ENCODE results near the gene NUPR2. TPM values are rescaled to one million over a fixed set of nuclear protein-coding genes. Genes with fewer than 3 reads are reported as not detected.
A peak's percentile ranks its signal among the peaks of the same experiment; 100 is the strongest.
"Not testable (repeated sequence)": the region's sequence is repeated elsewhere in the genome, so short reads cannot be mapped to it uniquely, and the experiment has no call there.

Gene NUPR2
- total RNA-seq, 1 donor from 2014 or later: not detected

DNA sequence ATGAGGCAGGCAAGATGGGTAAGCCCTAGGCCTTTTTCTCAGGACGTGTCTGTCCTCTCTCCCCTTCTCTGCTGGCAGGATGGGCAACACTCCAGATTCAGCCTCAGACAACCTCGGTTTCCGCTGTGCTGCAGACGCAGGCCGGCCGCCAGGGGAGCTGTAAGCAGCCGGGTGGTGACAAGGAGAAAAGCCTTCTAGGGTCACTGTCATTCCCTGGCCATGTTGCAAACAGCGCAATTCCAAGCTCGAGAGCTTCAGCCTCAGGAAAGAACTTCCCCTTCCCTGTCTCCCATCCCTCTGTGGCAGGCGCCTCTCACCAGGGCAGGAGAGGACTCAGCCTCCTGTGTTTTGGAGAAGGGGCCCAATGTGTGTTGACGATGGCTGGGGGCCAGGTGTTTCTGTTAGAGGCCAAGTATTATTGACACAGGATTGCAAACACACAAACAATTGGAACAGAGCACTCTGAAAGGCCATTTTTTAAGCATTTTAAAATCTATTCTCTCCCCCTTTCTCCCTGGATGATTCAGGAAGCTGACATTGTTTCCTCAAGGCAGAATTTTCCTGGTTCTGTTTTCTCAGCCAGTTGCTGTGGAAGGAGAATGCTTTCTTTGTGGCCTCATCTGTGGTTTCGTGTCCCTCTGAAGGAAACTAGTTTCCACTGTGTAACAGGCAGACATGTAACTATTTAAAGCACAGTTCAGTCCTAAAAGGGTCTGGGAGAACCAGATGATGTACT lies 36.6 kb downstream of the NUPR2 start:
- TF ChIP-seq, protein P1, sequence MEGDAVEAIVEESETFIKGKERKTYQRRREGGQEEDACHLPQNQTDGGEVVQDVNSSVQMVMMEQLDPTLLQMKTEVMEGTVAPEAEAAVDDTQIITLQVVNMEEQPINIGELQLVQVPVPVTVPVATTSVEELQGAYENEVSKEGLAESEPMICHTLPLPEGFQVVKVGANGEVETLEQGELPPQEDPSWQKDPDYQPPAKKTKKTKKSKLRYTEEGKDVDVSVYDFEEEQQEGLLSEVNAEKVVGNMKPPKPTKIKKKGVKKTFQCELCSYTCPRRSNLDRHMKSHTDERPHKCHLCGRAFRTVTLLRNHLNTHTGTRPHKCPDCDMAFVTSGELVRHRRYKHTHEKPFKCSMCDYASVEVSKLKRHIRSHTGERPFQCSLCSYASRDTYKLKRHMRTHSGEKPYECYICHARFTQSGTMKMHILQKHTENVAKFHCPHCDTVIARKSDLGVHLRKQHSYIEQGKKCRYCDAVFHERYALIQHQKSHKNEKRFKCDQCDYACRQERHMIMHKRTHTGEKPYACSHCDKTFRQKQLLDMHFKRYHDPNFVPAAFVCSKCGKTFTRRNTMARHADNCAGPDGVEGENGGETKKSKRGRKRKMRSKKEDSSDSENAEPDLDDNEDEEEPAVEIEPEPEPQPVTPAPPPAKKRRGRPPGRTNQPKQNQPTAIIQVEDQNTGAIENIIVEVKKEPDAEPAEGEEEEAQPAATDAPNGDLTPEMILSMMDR (IDR thresholded peaks at IDR 0.05): peak; percentile 53
- H3K4me1 ChIP-seq: peaks cover 18% of the 10 kb centered on the region
- H3K4me3 ChIP-seq: no peak overlapping the region
- intact Hi-C loops (cut with DNase I): loop anchor here (10.0 kb wide), 1 partner anchor 75 kb away; no protein-coding TSS in a partner anchor
- ATAC-seq (peak; percentile 57 to 68), DNase-seq (peak; percentile 65)
- no peaks in the 10 kb centered on the region for H3K9me3 ChIP-seq
- H3K27ac ChIP-seq: peak overlapping the region; percentile 56
- H3K27me3 ChIP-seq (ENCODE audit: low read depth): no peaks in the 10 kb centered on the region
- peaks cover 34% of the 10 kb centered on the region for H3K36me3 ChIP-seq

DNA sequence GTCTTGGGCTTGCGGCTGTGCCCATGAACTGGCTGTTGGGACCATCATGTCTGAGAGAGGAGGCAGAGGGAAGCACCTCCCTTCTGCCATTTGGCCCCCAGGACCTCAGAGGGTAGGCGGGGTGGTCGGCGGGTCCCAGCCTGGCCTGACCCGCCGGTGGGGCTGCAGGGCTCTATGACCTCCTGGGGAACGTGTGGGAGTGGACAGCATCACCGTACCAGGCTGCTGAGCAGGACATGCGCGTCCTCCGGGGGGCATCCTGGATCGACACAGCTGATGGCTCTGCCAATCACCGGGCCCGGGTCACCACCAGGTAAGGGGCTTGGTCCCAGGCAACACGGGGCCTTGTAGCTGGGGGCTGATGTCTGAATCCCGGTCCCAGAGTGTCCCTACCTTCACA lies 38.0 kb downstream of the NUPR2 start:
- no peak overlapping the region for H3K4me3 ChIP-seq
- H3K27ac ChIP-seq: no peak overlapping the region
- no peak for ATAC-seq
- peaks cover 40% of the 10 kb centered on the region for H3K36me3 ChIP-seq
- H3K27me3 ChIP-seq (ENCODE audit: low read depth): no peaks in the 10 kb centered on the region
- peaks cover 18% of the 10 kb centered on the region for H3K4me1 ChIP-seq
- intact Hi-C loops (cut with DNase I): loop anchor here (10.0 kb wide), 1 partner anchor 73 kb away; no protein-coding TSS in a partner anchor
- TF ChIP-seq, protein P1 (IDR thresholded peaks at IDR 0.05): no peak
- H3K9me3 ChIP-seq: no peaks in the 10 kb centered on the region
- no peak for DNase-seq

DNA sequence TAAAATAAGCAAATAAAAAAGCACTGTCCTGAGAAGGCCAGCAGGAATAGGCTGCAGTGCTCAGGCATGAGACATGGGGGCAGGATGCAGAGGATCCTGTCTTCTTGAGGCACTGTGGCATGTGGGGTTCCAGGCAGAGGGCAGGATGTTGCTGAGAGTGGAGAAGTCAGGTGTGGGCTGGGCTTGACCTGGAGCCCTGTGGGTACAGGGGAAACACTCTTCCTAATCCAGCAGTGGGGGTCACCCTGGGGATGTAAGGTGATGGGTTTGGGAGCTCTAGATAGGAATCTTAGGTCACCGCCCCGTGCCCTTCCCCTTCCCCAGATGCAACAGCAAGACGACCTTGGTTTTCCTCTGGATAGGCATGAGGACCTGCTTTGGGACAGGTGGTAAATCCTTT lies 38.5 kb downstream of the NUPR2 start:
- ATAC-seq (no peak), DNase-seq (no peak)
- Histone ChIP-seq H3K9me3 (no peaks in the 10 kb centered on the region), H3K36me3 (peaks cover 45% of the 10 kb centered on the region), H3K27ac (no peak overlapping the region), H3K4me3 (no peak overlapping the region), H3K27me3 (ENCODE audit: low read depth) (no peaks in the 10 kb centered on the region), H3K4me1 (peaks cover 18% of the 10 kb centered on the region)
- TF ChIP-seq, protein P1 (IDR thresholded peaks at IDR 0.05): no peak
- intact Hi-C loops (cut with DNase I): loop anchor here (10.0 kb wide), 1 partner anchor 73 kb away; no protein-coding TSS in a partner anchor

DNA sequence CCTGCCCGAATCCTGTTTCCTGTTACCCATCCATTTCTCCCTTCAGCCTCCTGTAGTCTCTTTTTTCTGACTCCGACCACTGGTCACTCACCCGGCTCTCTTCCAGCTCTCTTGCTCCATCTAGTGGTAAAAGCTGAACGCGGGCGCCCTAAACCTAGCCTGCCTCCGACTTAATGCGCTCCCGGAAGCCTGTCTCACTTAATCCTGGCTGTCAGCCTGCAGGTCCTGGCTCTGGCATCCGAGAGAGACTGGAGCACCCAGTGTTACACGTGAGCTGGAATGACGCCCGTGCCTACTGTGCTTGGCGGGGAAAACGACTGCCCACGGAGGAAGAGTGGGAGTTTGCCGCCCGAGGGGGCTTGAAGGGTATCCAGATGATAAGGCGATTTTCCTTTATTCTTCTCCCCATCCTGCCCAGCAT lies 41.8 kb downstream of the NUPR2 start:
- Histone ChIP-seq H3K4me1 (peaks cover 5% of the 10 kb centered on the region), H3K36me3 (peaks cover 72% of the 10 kb centered on the region), H3K9me3 (no peaks in the 10 kb centered on the region), H3K27ac (no peak overlapping the region), H3K27me3 (ENCODE audit: low read depth) (no peaks in the 10 kb centered on the region), H3K4me3 (no peak overlapping the region)
- intact Hi-C loops (cut with DNase I): loop anchor here (10.0 kb wide), 1 partner anchor 70 kb away; no protein-coding TSS in a partner anchor
- DNase-seq (peak; percentile 91), ATAC-seq (peak; percentile 97)
- TF ChIP-seq, protein P1 (IDR thresholded peaks at IDR 0.05): peak; percentile 94

DNA sequence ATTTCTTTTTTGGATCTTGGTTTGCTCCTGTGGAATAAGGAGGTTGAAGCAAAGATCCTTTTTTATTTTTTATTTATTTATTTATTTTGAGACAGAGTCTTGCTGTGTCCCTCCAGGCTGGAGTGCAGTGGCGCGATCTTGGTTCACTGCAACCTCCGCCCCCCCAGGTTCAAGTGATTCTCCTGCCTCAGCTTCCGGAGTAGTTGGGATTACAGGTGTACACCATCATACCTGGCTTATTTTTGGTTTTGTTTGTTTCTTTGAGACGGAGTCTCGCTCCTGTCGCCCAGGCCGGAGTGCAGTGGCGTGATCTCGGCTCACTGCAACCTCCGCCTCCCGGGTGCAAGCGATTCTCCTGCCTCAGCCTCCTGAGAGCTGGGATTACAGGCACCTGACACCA lies 49.8 kb downstream of the NUPR2 start:
- H3K27ac ChIP-seq; H3K4me3 ChIP-seq; intact Hi-C loops (cut with DNase I); ATAC-seq; H3K27me3 ChIP-seq (ENCODE audit: low read depth); H3K9me3 ChIP-seq; DNase-seq: not testable (repeated sequence)
- peaks cover 17% of the 10 kb centered on the region for H3K4me1 ChIP-seq
- H3K36me3 ChIP-seq: peaks cover 55% of the 10 kb centered on the region

Other genes starting within 250 kb of the NUPR2 start
- gene ZNF713, start 229.0 kb downstream of the NUPR2 start, total RNA-seq: 2.7 TPM
- gene MRPS17, start 164.5 kb downstream of the NUPR2 start, total RNA-seq: 10.2 TPM
- 52.9 TPM for gene NIPSNAP2, start 151.8 kb downstream of the NUPR2 start, total RNA-seq
- gene PSPH, start 65.0 kb downstream of the NUPR2 start, total RNA-seq: 11.8 TPM
- gene CCT6A, start 64.7 kb downstream of the NUPR2 start, total RNA-seq: 75.3 TPM
- 148 TPM for gene SUMF2, start 52.1 kb downstream of the NUPR2 start, total RNA-seq
- gene PHKG1, start 23.5 kb downstream of the NUPR2 start, total RNA-seq: 1.1 TPM
- 199 TPM for gene CHCHD2, start 9.9 kb downstream of the NUPR2 start, total RNA-seq

All from lower lobe of right lung (tissue), 2 donors.